Astrocyte (in vitro differentiated cells and primary cell): ENCODE data around the gene MIA2. TPM values are rescaled to one million over a fixed set of nuclear protein-coding genes. Genes with fewer than 3 reads are reported as not detected.
A peak's percentile ranks its signal among the peaks of the same experiment; 100 is the strongest.

Source experiments
- DNase-seq: peaks from one replicate; pipeline ENCODE4 v3.0.0-alpha.2; 2010; ENCODE audit warnings: low read depth
- FAIRE-seq: peaks from 2 replicates; lab custom pipeline; 2011; peaks lifted over from hg19 to GRCh38; lab: Jason Lieb, UNC
- H2AFZ ChIP-seq: 2 replicates; pipeline ENCODE4 v1.6.0; 2012; ENCODE audit warnings: low read depth, low read length, inconsistent platforms
- H3K27ac ChIP-seq: 2 replicates; pipeline ENCODE4 v1.5.1; 2011; ENCODE audit warnings: low read depth, low read length, inconsistent platforms
- H3K27me3 ChIP-seq: 2 replicates; pipeline ENCODE4 v1.6.0; 2011; ENCODE audit warnings: low read length, inconsistent platforms; ENCODE audit not compliant: insufficient read depth
- H3K36me3 ChIP-seq: 2 replicates; pipeline ENCODE4 v1.5.1; 2011; ENCODE audit warnings: low read length, inconsistent platforms; ENCODE audit not compliant: insufficient read depth
- H3K4me1 ChIP-seq: 2 replicates; pipeline ENCODE4 v1.5.1; 2011; ENCODE audit warnings: low read length, inconsistent platforms; ENCODE audit not compliant: insufficient read depth
- H3K4me2 ChIP-seq: 2 replicates; pipeline ENCODE4 v1.6.0; 2012; ENCODE audit warnings: low read length, inconsistent platforms
- H3K4me3 ChIP-seq: 2 replicates; pipeline ENCODE4 v1.5.1; 2011; ENCODE audit warnings: low read depth, mild to moderate bottlenecking, low read length, inconsistent platforms; ENCODE audit not compliant: insufficient read depth
- H3K79me2 ChIP-seq: 2 replicates; pipeline ENCODE4 v1.6.0; 2012; ENCODE audit warnings: mild to moderate bottlenecking, low read length, inconsistent platforms; ENCODE audit not compliant: insufficient read depth
- H3K9ac ChIP-seq: 2 replicates; pipeline ENCODE4 v1.6.0; 2012; ENCODE audit warnings: mild to moderate bottlenecking, low read length, inconsistent platforms
- H3K9me3 ChIP-seq: 2 replicates; pipeline ENCODE4 v1.5.1; 2012; ENCODE audit warnings: low read depth, mild to moderate bottlenecking, low read length, inconsistent platforms; ENCODE audit not compliant: insufficient read depth
- H4K20me1 ChIP-seq: 2 replicates; pipeline ENCODE4 v1.6.0; 2012; ENCODE audit warnings: low read length, inconsistent platforms; ENCODE audit not compliant: insufficient read depth
- H3K27ac Mint-ChIP-seq: one replicate; pipeline ENCODE4 v1.8.0; 2021; ENCODE audit warnings: mild to moderate bottlenecking, mixed read lengths; ENCODE audit not compliant: unreplicated experiment
- H3K27me3 Mint-ChIP-seq: one replicate; pipeline ENCODE4 v1.8.0; 2021; ENCODE audit warnings: low read depth, mixed read lengths; ENCODE audit not compliant: unreplicated experiment
- H3K36me3 Mint-ChIP-seq: one replicate; pipeline ENCODE4 v1.8.0; 2021; ENCODE audit warnings: low read depth, mixed read lengths; ENCODE audit not compliant: unreplicated experiment
- H3K4me1 Mint-ChIP-seq: one replicate; pipeline ENCODE4 v1.8.0; 2021; ENCODE audit warnings: low read depth, mixed read lengths; ENCODE audit not compliant: unreplicated experiment
- H3K4me3 Mint-ChIP-seq: one replicate; pipeline ENCODE4 v1.8.0; 2021; ENCODE audit warnings: mild to moderate bottlenecking, moderate library complexity, mixed read lengths; ENCODE audit not compliant: unreplicated experiment
- H3K9me3 Mint-ChIP-seq: one replicate; pipeline ENCODE4 v1.8.0; 2021; ENCODE audit warnings: mild to moderate bottlenecking, mixed read lengths; ENCODE audit not compliant: unreplicated experiment
- EZH2 ChIP-seq: IDR thresholded peaks from 2 replicates; pipeline ENCODE4 v1.6.1; 2012; ENCODE audit warnings: mild to moderate bottlenecking, low read length, inconsistent platforms; ENCODE audit not compliant: insufficient read depth
- total RNA-seq: library from RNA; stranded (reverse); gene quantifications from 2 replicates; pipeline ENCODE4 v1.2.1, GENCODE V29; 2021
- TF ChIP-seq, protein P1 (sequence below): IDR thresholded peaks from 2 replicates; pipeline ENCODE4 v1.5.1; 2011; ENCODE audit warnings: low read depth, mild to moderate bottlenecking, inconsistent platforms, low read length, moderate library complexity; ENCODE audit not compliant: insufficient read depth

The MIA2 gene
- total RNA-seq, 1 donor from 2014 or later: 18.2 TPM

DNA sequence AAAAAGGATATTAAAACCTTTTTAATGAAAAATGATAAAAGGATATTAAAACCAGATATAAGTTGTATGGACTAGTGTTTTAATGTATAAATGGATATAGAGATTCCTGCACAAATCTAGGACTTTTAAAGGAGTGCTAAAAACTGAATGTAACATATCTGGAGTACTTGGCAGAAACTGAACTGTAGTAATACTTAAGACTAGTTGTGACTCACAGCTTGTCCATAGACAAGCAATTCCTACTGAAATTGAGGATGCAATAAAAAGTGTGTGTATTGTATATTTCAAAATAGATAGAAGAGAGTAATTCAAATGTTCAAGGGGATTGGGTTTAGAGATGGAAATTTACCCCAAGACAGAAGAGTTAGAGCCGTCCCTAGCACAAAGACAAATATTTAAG lies 138.9 kb downstream of the MIA2 start:
- TF ChIP-seq EZH2: no peak
- TF ChIP-seq, protein P1, sequence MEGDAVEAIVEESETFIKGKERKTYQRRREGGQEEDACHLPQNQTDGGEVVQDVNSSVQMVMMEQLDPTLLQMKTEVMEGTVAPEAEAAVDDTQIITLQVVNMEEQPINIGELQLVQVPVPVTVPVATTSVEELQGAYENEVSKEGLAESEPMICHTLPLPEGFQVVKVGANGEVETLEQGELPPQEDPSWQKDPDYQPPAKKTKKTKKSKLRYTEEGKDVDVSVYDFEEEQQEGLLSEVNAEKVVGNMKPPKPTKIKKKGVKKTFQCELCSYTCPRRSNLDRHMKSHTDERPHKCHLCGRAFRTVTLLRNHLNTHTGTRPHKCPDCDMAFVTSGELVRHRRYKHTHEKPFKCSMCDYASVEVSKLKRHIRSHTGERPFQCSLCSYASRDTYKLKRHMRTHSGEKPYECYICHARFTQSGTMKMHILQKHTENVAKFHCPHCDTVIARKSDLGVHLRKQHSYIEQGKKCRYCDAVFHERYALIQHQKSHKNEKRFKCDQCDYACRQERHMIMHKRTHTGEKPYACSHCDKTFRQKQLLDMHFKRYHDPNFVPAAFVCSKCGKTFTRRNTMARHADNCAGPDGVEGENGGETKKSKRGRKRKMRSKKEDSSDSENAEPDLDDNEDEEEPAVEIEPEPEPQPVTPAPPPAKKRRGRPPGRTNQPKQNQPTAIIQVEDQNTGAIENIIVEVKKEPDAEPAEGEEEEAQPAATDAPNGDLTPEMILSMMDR: no peak
- Histone ChIP-seq H3K36me3 (no peaks in the 10 kb centered on the region), H3K79me2 (no peaks in the 10 kb centered on the region), H3K9me3 (no peaks in the 10 kb centered on the region), H3K9ac (no peak overlapping the region), H3K4me1 (peaks cover 7% of the 10 kb centered on the region), H3K27ac (no peak overlapping the region), H4K20me1 (peaks cover 9% of the 10 kb centered on the region), H3K4me3 (no peak overlapping the region), H3K27me3 (no peaks in the 10 kb centered on the region), H3K4me2 (no peak overlapping the region), H2AFZ (no peak overlapping the region)
- no peak overlapping the region for H3K4me3 Mint-ChIP-seq
- no peaks in the 10 kb centered on the region for H3K9me3 Mint-ChIP-seq
- H3K4me1 Mint-ChIP-seq: peaks cover 34% of the 10 kb centered on the region
- FAIRE-seq (no peak), DNase-seq (peak; percentile 26)
- H3K36me3 Mint-ChIP-seq: peaks cover 2% of the 10 kb centered on the region
- H3K27ac Mint-ChIP-seq: no peak overlapping the region
- no peaks in the 10 kb centered on the region for H3K27me3 Mint-ChIP-seq

DNA sequence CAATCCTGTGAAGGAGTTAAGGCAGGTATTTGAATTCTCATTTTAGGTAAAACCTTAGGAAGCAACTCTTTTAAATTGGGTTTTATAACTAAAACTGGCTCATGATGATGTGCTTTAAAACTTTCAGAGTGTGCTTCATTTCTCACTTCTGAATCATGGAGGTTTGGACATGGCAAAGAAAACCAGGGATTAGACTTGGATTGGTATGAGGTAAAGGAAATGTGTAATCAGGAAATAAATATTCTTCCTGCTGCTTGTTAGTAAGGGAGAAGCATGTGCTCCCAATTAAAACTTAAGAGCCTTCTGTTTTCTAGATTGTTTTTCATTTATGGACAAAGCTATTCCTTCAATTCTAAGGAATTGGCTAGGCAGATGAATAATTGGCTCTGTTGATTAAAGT lies 141.1 kb downstream of the MIA2 start:
- Histone ChIP-seq H3K27ac (peak overlapping the region; percentile 43), H3K36me3 (no peaks in the 10 kb centered on the region), H3K9ac (peak overlapping the region; percentile 8), H3K9me3 (no peaks in the 10 kb centered on the region), H2AFZ (no peak overlapping the region), H3K4me3 (no peak overlapping the region), H3K4me2 (peak overlapping the region; percentile 57), H4K20me1 (no peaks in the 10 kb centered on the region), H3K4me1 (peaks cover 7% of the 10 kb centered on the region), H3K79me2 (no peaks in the 10 kb centered on the region), H3K27me3 (no peaks in the 10 kb centered on the region)
- Mint-ChIP-seq H3K4me3 (no peak overlapping the region), H3K4me1 (peaks cover 22% of the 10 kb centered on the region), H3K9me3 (no peaks in the 10 kb centered on the region), H3K36me3 (peaks cover 2% of the 10 kb centered on the region), H3K27ac (no peak overlapping the region), H3K27me3 (no peaks in the 10 kb centered on the region)
- no peak for TF ChIP-seq EZH2
- TF ChIP-seq, protein P1: no peak
- FAIRE-seq: peak; percentile 93
- DNase-seq: peak; percentile 62

DNA sequence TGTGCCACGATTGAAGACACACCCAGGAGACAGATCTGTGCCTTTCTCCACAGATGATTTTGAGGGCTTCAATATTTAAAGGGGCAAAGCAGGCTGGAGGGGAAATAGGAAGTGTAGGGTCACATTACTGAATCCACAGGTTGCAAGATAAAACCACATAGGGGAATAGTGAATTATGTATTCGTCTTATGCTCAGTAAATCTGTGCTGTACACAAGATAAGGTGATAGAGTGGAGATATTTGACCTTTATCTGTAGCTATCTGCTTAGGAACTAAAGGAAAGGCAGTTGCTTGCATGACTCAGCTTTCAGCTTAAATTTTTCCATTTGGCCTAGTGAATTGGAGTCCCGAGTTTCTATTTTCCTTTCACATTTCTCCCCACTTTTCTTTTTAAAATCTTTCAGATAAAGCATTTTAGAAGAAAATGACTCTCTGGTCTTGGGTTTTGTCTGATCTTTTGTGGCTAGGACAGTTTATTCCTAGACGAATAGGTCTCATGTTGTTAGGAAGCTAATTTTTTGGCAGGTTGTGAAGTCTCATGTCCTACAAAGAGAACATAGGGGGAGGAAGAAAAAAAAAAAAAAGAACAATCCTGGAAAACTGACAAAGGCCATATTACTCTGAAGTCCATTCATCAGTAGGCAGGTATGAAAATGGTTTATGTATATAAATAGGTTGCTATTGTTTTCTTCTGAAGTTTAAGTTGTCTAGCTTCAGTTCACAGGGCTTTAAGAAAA lies 143.1 kb downstream of the MIA2 start:
- H3K27ac ChIP-seq: peak overlapping the region; percentile 46

More for the DNA sequence above, 143.1 kb downstream of the MIA2 start:
- Histone ChIP-seq H3K79me2 (no peaks in the 10 kb centered on the region), H3K27me3 (no peaks in the 10 kb centered on the region), H3K9me3 (no peaks in the 10 kb centered on the region), H3K4me3 (no peak overlapping the region), H3K4me1 (peaks cover 7% of the 10 kb centered on the region), H3K4me2 (peak overlapping the region; percentile 76), H2AFZ (peak overlapping the region; percentile 18), H3K9ac (peak overlapping the region; percentile 53), H4K20me1 (no peaks in the 10 kb centered on the region), H3K36me3 (no peaks in the 10 kb centered on the region)
- no peak for TF ChIP-seq EZH2
- TF ChIP-seq, protein P1: no peak
- Mint-ChIP-seq H3K4me3 (peak overlapping the region; percentile 31), H3K9me3 (no peaks in the 10 kb centered on the region), H3K27me3 (no peaks in the 10 kb centered on the region), H3K36me3 (no peaks in the 10 kb centered on the region), H3K4me1 (peaks cover 24% of the 10 kb centered on the region), H3K27ac (peak overlapping the region; percentile 92)
- FAIRE-seq (peak; percentile 63), DNase-seq (peak; percentile 46)
